ENCODE measurements around the gene NKG7. TPM values are rescaled to one million over a fixed set of nuclear protein-coding genes. Genes with fewer than 3 reads are reported as not detected.

The NKG7 gene
- total RNA-seq, 4 donors from 2014 or later: 0.58 to 2.0 (median 0.67) TPM; not detected in 1

- H3K27me3 ChIP-seq: no peaks in the 10 kb centered on the region
- no peaks in the 10 kb centered on the region for H3K9me3 ChIP-seq
- H3K27ac ChIP-seq: peak within 1 kb of the TSS; percentile 7 to 98 (median 98)
- H3K4me1 ChIP-seq: peaks cover 0 to 31% (median 18%) of the 10 kb centered on the region in 3 donors
- TF ChIP-seq POLR2AphosphoS5 (IDR thresholded peaks at IDR 0.05) (no peak), CTCF (IDR thresholded peaks at IDR 0.05) (no peak), POLR2A (IDR thresholded peaks at IDR 0.05) (no peak), EP300 (IDR thresholded peaks at IDR 0.05) (no peak)
- WGBS, 2 donors (ENCODE audit: low coverage in 1 of 2): 89 to 92% methylated on average over 6 to 8 of the region's 23 CpGs
- ATAC-seq: no peak
- no peaks in the 10 kb centered on the region for H3K36me3 ChIP-seq
- peak within 1 kb of the TSS; percentile 40 to 74 for H3K4me3 ChIP-seq
Measured at GRCh38 chr19:51368366-51369282, 3.8 kb downstream of the NKG7 start, which contains the start of gene CLDND2. CLDND2 (minus strand) TSS chr19:51369003; CDS start chr19:51368577, 426 bp downstream.

- no peaks in the 10 kb centered on the region for H3K27me3 ChIP-seq
- H3K9me3 ChIP-seq: no peaks in the 10 kb centered on the region
- WGBS, 2 donors (ENCODE audit: low coverage in 1 of 2): no CpG with 5 or more reads among the region's 64 CpGs
- ATAC-seq: peak; percentile 91
- H3K36me3 ChIP-seq: no peaks in the 10 kb centered on the region
- peak overlapping the region; percentile 74 to 80 for H3K4me3 ChIP-seq
- TF ChIP-seq POLR2AphosphoS5 (IDR thresholded peaks at IDR 0.05): no peak
- peak in 3 of 4 experiments; percentile 14 to 29 (median 27) for TF ChIP-seq CTCF (IDR thresholded peaks at IDR 0.05)
- TF ChIP-seq POLR2A (IDR thresholded peaks at IDR 0.05): peak in 1 of 2 donors; percentile 4
- no peak for TF ChIP-seq EP300 (IDR thresholded peaks at IDR 0.05)
- peak overlapping the region; percentile 92 to 98 (median 98) for H3K27ac ChIP-seq
- H3K4me1 ChIP-seq: peaks cover 0 to 39% (median 18%) of the 10 kb centered on the region in 3 donors
Measured at GRCh38 chr19:51367565-51368365, 4.7 kb downstream of the NKG7 start.

DNA sequence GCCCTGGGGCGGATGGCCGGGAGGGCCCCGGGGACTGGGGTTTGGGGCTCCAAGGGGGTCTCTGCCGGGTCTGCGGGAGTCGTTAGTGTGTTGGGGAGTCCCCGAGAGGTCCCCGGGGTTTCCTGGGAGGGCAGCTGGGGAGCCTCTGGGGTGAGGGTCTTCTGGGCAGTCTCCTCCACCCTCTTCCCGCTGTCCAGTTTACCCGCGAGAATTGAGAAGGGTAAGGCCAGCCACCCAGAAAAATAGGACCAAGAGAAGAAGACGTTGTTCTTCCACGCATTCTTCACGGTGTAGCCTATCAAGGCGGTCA is 5.2 kb downstream of the NKG7 start:
- 0% methylated on average over 13 of the region's 15 CpGs; no CpG with 5 or more reads in 1 of the 2 donors for WGBS, 2 donors (ENCODE audit: low coverage in 1 of 2)
- Histone ChIP-seq H3K4me3 (peak overlapping the region; percentile 74 to 80), H3K27me3 (no peaks in the 10 kb centered on the region), H3K9me3 (no peaks in the 10 kb centered on the region), H3K36me3 (no peaks in the 10 kb centered on the region), H3K27ac (peak overlapping the region; percentile 92 to 98 (median 98)), H3K4me1 (peaks cover 0 to 45% (median 22%) of the 10 kb centered on the region in 3 donors)
- no peak for ATAC-seq
- TF ChIP-seq CTCF (IDR thresholded peaks at IDR 0.05) (no peak), EP300 (IDR thresholded peaks at IDR 0.05) (no peak), POLR2A (IDR thresholded peaks at IDR 0.05) (peak; percentile 57 to 79), POLR2AphosphoS5 (IDR thresholded peaks at IDR 0.05) (peak; percentile 98)

DNA sequence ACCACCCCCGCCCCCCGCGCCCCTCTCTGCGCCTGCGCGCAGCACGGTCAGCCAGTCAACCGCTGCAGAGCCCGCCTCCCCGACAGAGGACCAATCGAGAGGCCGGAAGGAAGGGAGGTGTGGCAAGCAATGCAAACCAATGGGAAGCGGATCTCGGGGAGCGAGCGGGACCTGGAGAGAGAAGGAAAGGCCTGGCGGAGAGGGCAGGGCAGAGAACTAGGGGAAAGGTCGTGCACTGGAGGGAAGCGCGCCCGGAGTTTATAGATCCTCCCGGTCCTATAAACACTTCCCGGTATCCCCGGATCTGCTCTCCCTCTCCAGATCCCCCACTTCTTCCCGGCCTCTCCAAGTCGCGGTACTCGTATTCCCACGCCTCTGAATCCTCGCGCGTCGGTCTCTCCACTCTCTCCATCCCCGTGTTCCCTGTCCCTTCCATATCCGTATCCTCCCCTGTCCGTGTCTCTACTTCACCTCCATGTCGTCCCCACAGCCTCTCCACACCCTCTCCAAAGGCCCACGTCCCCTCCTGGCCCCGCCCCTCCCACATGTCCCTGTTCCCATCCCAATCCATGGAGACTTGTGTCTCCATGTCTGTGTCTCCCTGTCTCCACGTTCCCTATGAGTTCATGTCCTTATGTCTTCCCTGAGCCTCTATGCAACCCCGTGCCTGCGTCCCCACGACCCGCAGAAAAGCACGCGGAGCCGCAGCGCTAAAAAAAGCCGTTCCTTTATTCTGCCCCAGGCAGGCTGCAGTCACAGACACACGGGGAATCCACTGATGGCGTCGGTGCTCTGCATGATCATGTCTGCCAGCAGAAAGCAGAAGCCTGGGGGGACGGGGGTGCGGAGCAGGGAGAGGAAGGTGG is 5.8 kb downstream of the NKG7 start:
- WGBS, 2 donors (ENCODE audit: low coverage in 1 of 2): 0 to 1% methylated on average over 32 to 34 of the region's 54 CpGs
- no peaks in the 10 kb centered on the region for H3K36me3 ChIP-seq
- TF ChIP-seq POLR2AphosphoS5 (IDR thresholded peaks at IDR 0.05) (peak; percentile 78), POLR2A (IDR thresholded peaks at IDR 0.05) (no peak)

More for the DNA sequence above, 5.8 kb downstream of the NKG7 start:
- no peaks in the 10 kb centered on the region for H3K27me3 ChIP-seq
- ATAC-seq: peak; percentile 87
- H3K4me3 ChIP-seq: peak overlapping the region; percentile 74 to 80
- peaks cover 0 to 50% (median 22%) of the 10 kb centered on the region in 3 donors for H3K4me1 ChIP-seq
- no peaks in the 10 kb centered on the region for H3K9me3 ChIP-seq
- H3K27ac ChIP-seq: peak overlapping the region; percentile 92 to 98 (median 98)

All from gastroesophageal sphincter (tissue), 4 donors.